HepG2 (cell line): ENCODE data around the gene SCP2. TPM values are rescaled to one million over a fixed set of nuclear protein-coding genes. Genes with fewer than 3 reads are reported as not detected.

Experiments used
- ATAC-seq: fragments of 200-7000 bp; cut with Tn5 transposase; 3 replicates; pipeline ENCODE4 v1.9.1; 2020; ENCODE audit warnings: mild to moderate bottlenecking, moderate library complexity
- BruUV-seq: library from RNA; stranded (reverse); fragments of 400-500 nt; replicated peaks from 2 replicates; lab custom pipeline; 2021; lab: Mats Ljungman, UMichigan
- CTCF ChIA-PET: fragments of 300-600 bp; formaldehyde crosslinking; extraction: SDS; loops from one replicate; lab custom pipeline; 2021; ENCODE audit warnings: low total read pairs, inconsistent platforms, low intra/inter-chr PET ratio; lab: Yijun Ruan, JAX
- POLR2A ChIA-PET: fragments of 350-600 bp; sonication (Branson Sonifier 250); formaldehyde crosslinking; loops from one replicate; lab custom pipeline; 2020; ENCODE audit warnings: antibody characterized with exemption, inconsistent platforms; lab: Yijun Ruan, JAX
- DNase-seq: peaks from one replicate; pipeline ENCODE4 v3.0.0-alpha.2; 2015; ENCODE audit warnings: low spot score
- FAIRE-seq: peaks from 3 replicates; lab custom pipeline; 2011; peaks lifted over from hg19 to GRCh38; lab: Jason Lieb, UNC
- H2AFZ ChIP-seq: one replicate; pipeline ENCODE4 v1.6.1; 2011; ENCODE audit warnings: low read length, inconsistent platforms
- H3K27ac ChIP-seq: fragments of 300-600 bp; 3 replicates; pipeline ENCODE4 v1.8.0; 2011; ENCODE audit warnings: mixed run types, mild to moderate bottlenecking, mixed read lengths, low read length, inconsistent platforms; ENCODE audit not compliant: insufficient read depth; ENCODE audit errors: extremely low read length
- H3K27me3 ChIP-seq, 2 experiments: fragments of 200-600 bp in 1 of 2; 2 replicates in 1 of 2; 3 replicates in 1 of 2; pipeline versions ENCODE4 v1.6.0 to v1.8.0; 2011; ENCODE audit warnings: low read length in 2 of 2, mild to moderate bottlenecking in 2 of 2, moderate library complexity in 2 of 2, inconsistent platforms in 1 of 2; ENCODE audit not compliant: insufficient read depth in 2 of 2, control insufficient read depth in 1 of 2
- H3K36me3 ChIP-seq, 2 experiments: fragments of 200-600 bp in 1 of 2; replicated peaks in 1 of 2; 2 replicates in 1 of 2; 3 replicates in 1 of 2; pipeline versions ENCODE4 v1.5.1 to v1.8.0; 2011; ENCODE audit warnings: low read length in 2 of 2, inconsistent platforms in 1 of 2; ENCODE audit not compliant: insufficient read depth in 2 of 2, control insufficient read depth in 1 of 2
- H3K4me1 ChIP-seq: 2 replicates; pipeline ENCODE4 v1.5.1; 2012; ENCODE audit warnings: low read length, inconsistent platforms; ENCODE audit not compliant: insufficient read depth
- H3K4me2 ChIP-seq: 2 replicates; pipeline ENCODE4 v1.6.0; 2011; ENCODE audit warnings: low read depth, low read length, inconsistent platforms
- H3K4me3 ChIP-seq, 3 experiments: fragments of 200-600 bp in 1 of 3; sonication (generic), shearing (Covaris generic) in 1 of 3; replicated peaks in 1 of 3; 2 replicates each; pipeline ENCODE4 v1.5.1; 2011 to 2016; ENCODE audit warnings: low read length in 3 of 3, inconsistent platforms in 2 of 3, low read depth in 2 of 3, mild to moderate bottlenecking in 2 of 3, control low read depth in 1 of 3, mixed read lengths in 1 of 3; ENCODE audit not compliant: insufficient read depth in 1 of 3
- H3K79me2 ChIP-seq: one replicate; pipeline ENCODE4 v1.6.1; 2011; ENCODE audit warnings: low read length, inconsistent platforms; ENCODE audit not compliant: insufficient read depth
- H3K9ac ChIP-seq: 2 replicates; pipeline ENCODE4 v1.6.0; 2011; ENCODE audit warnings: mild to moderate bottlenecking, low read depth, low read length, inconsistent platforms; ENCODE audit not compliant: insufficient read depth
- H3K9me3 ChIP-seq: 2 replicates; pipeline ENCODE4 v1.5.1; 2012; ENCODE audit warnings: mild to moderate bottlenecking, low read length
- H4K20me1 ChIP-seq: 2 replicates; pipeline ENCODE4 v1.6.0; 2011; ENCODE audit warnings: inconsistent platforms, mild to moderate bottlenecking, low read length, moderate library complexity; ENCODE audit not compliant: insufficient read depth
- MAZ ChIP-seq, 2 experiments: sonication (generic) in 1 of 2; formaldehyde crosslinking in 1 of 2; IDR thresholded peaks; 2 replicates each; pipeline versions ENCODE4 v1.5.0 to v1.6.1; 2012 to 2020; ENCODE audit warnings: low read depth in 2 of 2, mild to moderate bottlenecking in 2 of 2, borderline replicate concordance in 1 of 2, improper control_type of control experiment in 1 of 2, low read length in 1 of 2, missing genetic modification reagents in 1 of 2, moderate library complexity in 1 of 2
- MED13 ChIP-seq: sonication (generic); formaldehyde crosslinking; IDR thresholded peaks from 2 replicates; pipeline ENCODE4 v1.5.0; 2020; ENCODE audit warnings: missing genetic modification reagents
- PHF8 ChIP-seq: sonication (generic); formaldehyde crosslinking; IDR thresholded peaks from 2 replicates; pipeline ENCODE4 v1.5.0; 2020; ENCODE audit warnings: missing genetic modification reagents
- TBX2 ChIP-seq: sonication (generic); formaldehyde crosslinking; IDR thresholded peaks from 2 replicates; pipeline ENCODE4 v1.5.0; 2020; ENCODE audit warnings: missing genetic modification reagents, mild to moderate bottlenecking, borderline replicate concordance
- TRIM24 ChIP-seq: sonication (generic); formaldehyde crosslinking; IDR thresholded peaks from 2 replicates; pipeline ENCODE4 v1.8.0; 2022; ENCODE audit warnings: mild to moderate bottlenecking, missing genetic modification reagents
- ZNF12 ChIP-seq: sonication (generic); formaldehyde crosslinking; IDR thresholded peaks from 2 replicates; pipeline ENCODE4 v1.5.0; 2020; ENCODE audit warnings: missing genetic modification reagents
- ZNF251 ChIP-seq: sonication (generic); formaldehyde crosslinking; IDR thresholded peaks from 2 replicates; pipeline ENCODE4 v1.9.0; 2021; ENCODE audit warnings: mild to moderate bottlenecking, missing genetic modification reagents
- ZNF672 ChIP-seq: sonication (generic); formaldehyde crosslinking; IDR thresholded peaks from 2 replicates; pipeline ENCODE4 v1.8.1; 2022; ENCODE audit warnings: missing genetic modification reagents
- ZNF879 ChIP-seq: sonication (generic); formaldehyde crosslinking; IDR thresholded peaks from 2 replicates; pipeline ENCODE4 v1.8.1; 2023; ENCODE audit warnings: missing genetic modification reagents
- ZSCAN21 ChIP-seq: sonication (generic); formaldehyde crosslinking; IDR thresholded peaks from 2 replicates; pipeline ENCODE4 v1.8.0; 2022; ENCODE audit warnings: mild to moderate bottlenecking, missing genetic modification reagents, moderate library complexity, borderline replicate concordance
- WGBS: methylation state at CpG from one replicate; pipeline ENCODE4 v1.1.6; 2017; ENCODE audit warnings: low lambda C conversion rate; 5-methylcytosine and 5-hydroxymethylcytosine counted together
- in situ Hi-C: cut with HindIII; loops from 2 replicates; pipeline ENCODE4 v1.10.0; 2017; ENCODE audit warnings: low pct_unique_long_range_greater_than_20kb; ENCODE audit not compliant: extremely low pct_ligation_motif_present
- intact Hi-C: fragments of 100-400 bp; cut with micrococcal nuclease; formaldehyde crosslinking; loops from one replicate; pipeline ENCODE4 v1.10.0; 2022; ENCODE audit not compliant: unreplicated experiment
- polyA plus RNA-seq, 8 experiments: library from polyadenylated mRNA; depleted of rRNA in 3 of 8; stranded (reverse) in 7 of 8; unstranded in 1 of 8; fragments of >200 nt; fragmentation: Illumina TruSeq in 4 of 8; extraction: Trizol in 4 of 8; gene quantifications; 2 replicates each; pipeline versions ENCODE4 v1.2.1 to v1.2.3, GENCODE V29; 2011 to 2016; ENCODE audit warnings: low read depth in 4 of 8, missing spikeins in 1 of 8, mixed read lengths in 1 of 8; ENCODE audit not compliant: insufficient read depth in 1 of 8
- total RNA-seq, 5 experiments: library from RNA; depleted of rRNA; stranded (reverse); fragments of >200 nt; fragmentation: Illumina TruSeq; extraction: Trizol; gene quantifications; 2 replicates each; pipeline ENCODE4 v1.2.3, GENCODE V29; 2016; ENCODE audit warnings: low read depth in 1 of 5
- TF ChIP-seq, protein P1 (sequence below): sonication (generic); formaldehyde crosslinking; IDR thresholded peaks from 2 replicates; pipeline ENCODE4 v1.4.0; 2020; ENCODE audit warnings: mild to moderate bottlenecking, missing genetic modification reagents, borderline replicate concordance
- TF ChIP-seq, protein P2 (sequence below): IDR thresholded peaks from 2 replicates; pipeline ENCODE4 v1.6.1; 2016
- TF ChIP-seq, protein P3 (sequence below): sonication (generic); formaldehyde crosslinking; IDR thresholded peaks from 2 replicates; pipeline ENCODE4; 2020; ENCODE audit warnings: missing genetic modification reagents, mild to moderate bottlenecking, borderline replicate concordance

Gene SCP2
- total and polyA plus RNA-seq, 2 of the 13 experiments (the other 11 are each of a cell fraction or from before 2014, with no cell fraction given), result 59.0 to 133 TPM

DNA sequence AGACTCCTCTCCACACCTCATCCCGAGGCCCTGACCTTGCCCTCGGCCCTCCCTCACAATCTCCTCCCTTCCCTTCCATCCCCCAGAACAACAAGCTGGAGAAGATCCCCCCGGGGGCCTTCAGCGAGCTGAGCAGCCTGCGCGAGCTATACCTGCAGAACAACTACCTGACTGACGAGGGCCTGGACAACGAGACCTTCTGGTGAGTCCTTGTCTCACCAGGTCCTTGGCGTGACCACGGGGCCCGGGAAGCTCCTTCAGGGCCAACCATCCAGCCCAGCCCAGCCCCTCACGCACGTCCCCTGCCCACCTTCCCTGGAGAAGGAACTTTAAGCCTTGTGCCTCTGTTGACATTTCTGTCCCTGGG, 150.5 kb downstream of the SCP2 start:
- POLR2A ChIA-PET, result no interaction called here
- 64% methylated on average over 8 of the region's 13 CpGs for WGBS
- no peak for FAIRE-seq
- TF ChIP-seq, protein P1, sequence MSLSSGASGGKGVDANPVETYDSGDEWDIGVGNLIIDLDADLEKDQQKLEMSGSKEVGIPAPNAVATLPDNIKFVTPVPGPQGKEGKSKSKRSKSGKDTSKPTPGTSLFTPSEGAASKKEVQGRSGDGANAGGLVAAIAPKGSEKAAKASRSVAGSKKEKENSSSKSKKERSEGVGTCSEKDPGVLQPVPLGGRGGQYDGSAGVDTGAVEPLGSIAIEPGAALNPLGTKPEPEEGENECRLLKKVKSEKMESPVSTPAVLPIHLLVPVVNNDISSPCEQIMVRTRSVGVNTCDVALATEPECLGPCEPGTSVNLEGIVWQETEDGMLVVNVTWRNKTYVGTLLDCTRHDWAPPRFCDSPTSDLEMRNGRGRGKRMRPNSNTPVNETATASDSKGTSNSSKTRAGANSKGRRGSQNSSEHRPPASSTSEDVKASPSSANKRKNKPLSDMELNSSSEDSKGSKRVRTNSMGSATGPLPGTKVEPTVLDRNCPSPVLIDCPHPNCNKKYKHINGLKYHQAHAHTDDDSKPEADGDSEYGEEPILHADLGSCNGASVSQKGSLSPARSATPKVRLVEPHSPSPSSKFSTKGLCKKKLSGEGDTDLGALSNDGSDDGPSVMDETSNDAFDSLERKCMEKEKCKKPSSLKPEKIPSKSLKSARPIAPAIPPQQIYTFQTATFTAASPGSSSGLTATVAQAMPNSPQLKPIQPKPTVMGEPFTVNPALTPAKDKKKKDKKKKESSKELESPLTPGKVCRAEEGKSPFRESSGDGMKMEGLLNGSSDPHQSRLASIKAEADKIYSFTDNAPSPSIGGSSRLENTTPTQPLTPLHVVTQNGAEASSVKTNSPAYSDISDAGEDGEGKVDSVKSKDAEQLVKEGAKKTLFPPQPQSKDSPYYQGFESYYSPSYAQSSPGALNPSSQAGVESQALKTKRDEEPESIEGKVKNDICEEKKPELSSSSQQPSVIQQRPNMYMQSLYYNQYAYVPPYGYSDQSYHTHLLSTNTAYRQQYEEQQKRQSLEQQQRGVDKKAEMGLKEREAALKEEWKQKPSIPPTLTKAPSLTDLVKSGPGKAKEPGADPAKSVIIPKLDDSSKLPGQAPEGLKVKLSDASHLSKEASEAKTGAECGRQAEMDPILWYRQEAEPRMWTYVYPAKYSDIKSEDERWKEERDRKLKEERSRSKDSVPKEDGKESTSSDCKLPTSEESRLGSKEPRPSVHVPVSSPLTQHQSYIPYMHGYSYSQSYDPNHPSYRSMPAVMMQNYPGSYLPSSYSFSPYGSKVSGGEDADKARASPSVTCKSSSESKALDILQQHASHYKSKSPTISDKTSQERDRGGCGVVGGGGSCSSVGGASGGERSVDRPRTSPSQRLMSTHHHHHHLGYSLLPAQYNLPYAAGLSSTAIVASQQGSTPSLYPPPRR (CRISPR knock-in tag), result no peak
- TF ChIP-seq ZNF12 (CRISPR knock-in tag), result no peak
- no peak for TF ChIP-seq ZNF251
- no peak for TF ChIP-seq PHF8
- no peak for TF ChIP-seq MAZ (IDR thresholded peaks at IDR 0.05; ENCODE audit: borderline replicate concordance, low read depth, low read length)
- TF ChIP-seq MAZ (CRISPR knock-in tag; IDR thresholded peaks at IDR 0.05; ENCODE audit: low read depth), result no peak
- TF ChIP-seq ZNF672 (CRISPR knock-in tag), result no peak
- no peak for TF ChIP-seq TBX2 (CRISPR knock-in tag)
- TF ChIP-seq ZNF879, result no peak
- TF ChIP-seq, protein P2, sequence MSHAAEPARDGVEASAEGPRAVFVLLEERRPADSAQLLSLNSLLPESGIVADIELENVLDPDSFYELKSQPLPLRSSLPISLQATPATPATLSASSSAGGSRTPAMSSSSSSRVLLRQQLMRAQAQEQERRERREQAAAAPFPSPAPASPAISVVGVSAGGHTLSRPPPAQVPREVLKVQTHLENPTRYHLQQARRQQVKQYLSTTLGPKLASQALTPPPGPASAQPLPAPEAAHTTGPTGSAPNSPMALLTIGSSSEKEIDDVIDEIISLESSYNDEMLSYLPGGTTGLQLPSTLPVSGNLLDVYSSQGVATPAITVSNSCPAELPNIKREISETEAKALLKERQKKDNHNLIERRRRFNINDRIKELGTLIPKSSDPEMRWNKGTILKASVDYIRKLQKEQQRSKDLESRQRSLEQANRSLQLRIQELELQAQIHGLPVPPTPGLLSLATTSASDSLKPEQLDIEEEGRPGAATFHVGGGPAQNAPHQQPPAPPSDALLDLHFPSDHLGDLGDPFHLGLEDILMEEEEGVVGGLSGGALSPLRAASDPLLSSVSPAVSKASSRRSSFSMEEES, result no peak
- TF ChIP-seq ZSCAN21 (CRISPR knock-in tag), result no peak
- no peak for TF ChIP-seq TRIM24 (CRISPR knock-in tag)
- TF ChIP-seq MED13 (CRISPR knock-in tag), result no peak
- TF ChIP-seq, protein P3, sequence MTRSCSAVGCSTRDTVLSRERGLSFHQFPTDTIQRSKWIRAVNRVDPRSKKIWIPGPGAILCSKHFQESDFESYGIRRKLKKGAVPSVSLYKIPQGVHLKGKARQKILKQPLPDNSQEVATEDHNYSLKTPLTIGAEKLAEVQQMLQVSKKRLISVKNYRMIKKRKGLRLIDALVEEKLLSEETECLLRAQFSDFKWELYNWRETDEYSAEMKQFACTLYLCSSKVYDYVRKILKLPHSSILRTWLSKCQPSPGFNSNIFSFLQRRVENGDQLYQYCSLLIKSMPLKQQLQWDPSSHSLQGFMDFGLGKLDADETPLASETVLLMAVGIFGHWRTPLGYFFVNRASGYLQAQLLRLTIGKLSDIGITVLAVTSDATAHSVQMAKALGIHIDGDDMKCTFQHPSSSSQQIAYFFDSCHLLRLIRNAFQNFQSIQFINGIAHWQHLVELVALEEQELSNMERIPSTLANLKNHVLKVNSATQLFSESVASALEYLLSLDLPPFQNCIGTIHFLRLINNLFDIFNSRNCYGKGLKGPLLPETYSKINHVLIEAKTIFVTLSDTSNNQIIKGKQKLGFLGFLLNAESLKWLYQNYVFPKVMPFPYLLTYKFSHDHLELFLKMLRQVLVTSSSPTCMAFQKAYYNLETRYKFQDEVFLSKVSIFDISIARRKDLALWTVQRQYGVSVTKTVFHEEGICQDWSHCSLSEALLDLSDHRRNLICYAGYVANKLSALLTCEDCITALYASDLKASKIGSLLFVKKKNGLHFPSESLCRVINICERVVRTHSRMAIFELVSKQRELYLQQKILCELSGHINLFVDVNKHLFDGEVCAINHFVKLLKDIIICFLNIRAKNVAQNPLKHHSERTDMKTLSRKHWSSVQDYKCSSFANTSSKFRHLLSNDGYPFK (CRISPR knock-in tag), result no peak

More for the DNA sequence above, 150.5 kb downstream of the SCP2 start:
- ATAC-seq (no peak), DNase-seq (no peak)
- Histone ChIP-seq H2AFZ (no peak overlapping the region), H3K36me3 (no peaks in the 10 kb centered on the region), H3K27me3 (peaks cover 8 to 58% of the 10 kb centered on the region in 2 experiments), H4K20me1 (no peaks in the 10 kb centered on the region), H3K4me3 (no peak overlapping the region), H3K4me1 (peaks cover 47% of the 10 kb centered on the region), H3K9ac (no peak overlapping the region), H3K9me3 (no peaks in the 10 kb centered on the region), H3K27ac (no peak overlapping the region), H3K4me2 (no peak overlapping the region), H3K79me2 (no peaks in the 10 kb centered on the region)
- intact Hi-C loops (no loop called here), in situ Hi-C loops (no loop called here)
- CTCF ChIA-PET, result no interaction called here
- no TSS peak for BruUV-seq
